NOMO-1 treated with DMSO at 0.1 percent for 48 hours (cell line): ENCODE data around the gene ARHGEF11.

Experiments
- DNase-seq: peaks from one replicate; lab custom pipeline; 2025; ENCODE audit not compliant: unreplicated experiment; lab: John Stamatoyannopoulos, UW

The ARHGEF11 gene

GRCh38 chr1:157004327-157004726, 41.2 kb downstream of the ARHGEF11 start:
- DNase-seq: no peak

- DNase-seq: no peak
Measured at GRCh38 chr1:157001304-157001703, 44.2 kb downstream of the ARHGEF11 start.

- DNase-seq: no peak
Measured at GRCh38 chr1:157000686-157001085, 44.9 kb downstream of the ARHGEF11 start.

- DNase-seq: no peak
Measured at GRCh38 chr1:156999596-157000320, 45.8 kb downstream of the ARHGEF11 start.

GRCh38 chr1:156998840-156999500, 46.6 kb downstream of the ARHGEF11 start:
- no peak for DNase-seq

GRCh38 chr1:156998301-156998700, 47.2 kb downstream of the ARHGEF11 start:
- no peak for DNase-seq

GRCh38 chr1:156995412-156995811, 50.1 kb downstream of the ARHGEF11 start:
- no peak for DNase-seq

- no peak for DNase-seq
Measured at GRCh38 chr1:156994277-156994676, 51.3 kb downstream of the ARHGEF11 start.

GRCh38 chr1:156993426-156994147, 52.0 kb downstream of the ARHGEF11 start:
- no peak for DNase-seq

- DNase-seq: no peak
Measured at GRCh38 chr1:156992215-156992614, 53.3 kb downstream of the ARHGEF11 start.

GRCh38 chr1:156987715-156988114, 57.8 kb downstream of the ARHGEF11 start:
- no peak for DNase-seq

GRCh38 chr1:156980551-156980950, 65.0 kb downstream of the ARHGEF11 start:
- DNase-seq: no peak

GRCh38 chr1:156975084-156975483, 70.5 kb downstream of the ARHGEF11 start:
- DNase-seq: no peak

GRCh38 chr1:156973417-156973816, 72.1 kb downstream of the ARHGEF11 start:
- no peak for DNase-seq

GRCh38 chr1:156970017-156970416, 75.5 kb downstream of the ARHGEF11 start:
- DNase-seq: no peak

- no peak for DNase-seq
Measured at GRCh38 chr1:156969496-156969895, 76.0 kb downstream of the ARHGEF11 start.

GRCh38 chr1:156964441-156964840, 81.1 kb downstream of the ARHGEF11 start:
- DNase-seq: no peak

- peak; percentile 84 for DNase-seq
Measured at GRCh38 chr1:156963621-156964020, 81.9 kb downstream of the ARHGEF11 start.

- DNase-seq: no peak
Measured at GRCh38 chr1:156961709-156962108, 83.8 kb downstream of the ARHGEF11 start.

- DNase-seq: no peak
Measured at GRCh38 chr1:156959925-156960324, 85.6 kb downstream of the ARHGEF11 start.

GRCh38 chr1:156959414-156959813, 86.1 kb downstream of the ARHGEF11 start:
- DNase-seq: no peak

GRCh38 chr1:156958247-156958714, 87.3 kb downstream of the ARHGEF11 start:
- no peak for DNase-seq
